Stimulated activated CD4-positive, alpha-beta T cell treated with anti-CD3 and anti-CD28 coated beads, Interleukin-4, amount 100 ng/mL, for 4 hours (primary cell): Measurements from ENCODE around the gene PRR4.

Experiments
- DNase-seq, 2 experiments: peaks; one replicate each; pipeline ENCODE4 v3.0.0-alpha.2; 2020

Gene PRR4, protein sequence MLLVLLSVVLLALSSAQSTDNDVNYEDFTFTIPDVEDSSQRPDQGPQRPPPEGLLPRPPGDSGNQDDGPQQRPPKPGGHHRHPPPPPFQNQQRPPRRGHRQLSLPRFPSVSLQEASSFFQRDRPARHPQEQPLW

DNA sequence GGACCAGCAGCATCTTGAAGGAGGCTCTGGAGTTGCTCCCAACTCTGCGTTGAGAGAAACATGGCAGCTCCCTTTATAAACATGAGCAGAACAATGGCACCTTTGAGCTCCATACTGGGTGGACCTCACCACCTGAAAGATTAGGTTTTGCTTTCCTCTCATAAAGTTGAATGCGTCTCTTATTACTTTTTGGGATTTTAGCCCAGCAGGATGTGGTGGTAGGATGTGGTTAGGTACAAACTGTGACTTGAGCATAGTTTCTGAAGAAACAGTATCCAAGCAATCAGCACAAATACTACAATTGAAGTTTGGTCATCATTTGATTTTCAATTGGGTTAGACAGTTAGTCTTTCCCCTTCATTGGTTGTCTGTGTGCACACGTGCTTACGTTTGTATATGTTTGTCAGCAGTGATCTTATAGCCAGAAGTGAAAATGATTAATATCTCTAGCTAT is at the start of gene PRR4:
Gene PRR4 (minus strand): TSS at position 51 of the 454 bp plus-strand sequence. CDS start 38 bp downstream, at position 13.
- no peak for DNase-seq

DNA sequence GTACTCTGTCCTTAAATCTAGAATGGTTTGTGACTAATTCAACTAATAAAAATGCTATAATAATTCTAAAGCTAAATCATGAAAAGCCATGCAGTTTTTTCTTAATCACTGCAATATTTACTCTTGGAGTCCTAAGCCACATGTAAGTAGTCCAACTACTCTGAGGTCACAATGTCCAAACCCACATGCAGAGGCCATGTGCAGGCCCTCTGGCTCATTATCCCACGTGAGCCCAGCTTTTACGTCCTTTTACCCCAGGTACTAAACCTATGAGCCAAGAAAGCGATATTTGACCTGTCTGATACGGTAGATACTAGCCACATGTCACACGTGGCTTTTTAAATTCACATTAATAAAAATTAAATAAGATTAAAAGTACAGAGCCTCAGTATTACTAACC is 47.6 kb upstream of the PRR4 start:
- no peak for DNase-seq

DNA sequence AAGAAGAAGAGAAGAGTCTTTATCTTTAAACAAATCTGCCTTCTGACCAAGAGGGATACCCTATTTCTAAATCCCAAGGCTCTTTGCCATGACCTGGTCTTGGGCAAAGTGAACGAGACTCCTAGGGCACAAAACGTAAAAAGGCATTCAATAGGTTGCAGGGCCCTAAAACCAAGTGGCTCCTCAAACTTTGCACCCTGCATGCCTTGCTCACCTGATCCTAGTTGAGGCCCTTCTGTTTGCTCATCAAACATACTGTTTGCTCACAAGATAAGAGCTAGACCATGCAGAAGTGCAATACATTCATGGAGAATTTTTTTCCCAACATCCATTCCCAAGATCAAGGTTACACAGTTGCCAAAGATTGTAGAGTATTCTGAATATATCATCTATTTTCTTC is 42.7 kb upstream of the PRR4 start:
- no peak for DNase-seq

DNA sequence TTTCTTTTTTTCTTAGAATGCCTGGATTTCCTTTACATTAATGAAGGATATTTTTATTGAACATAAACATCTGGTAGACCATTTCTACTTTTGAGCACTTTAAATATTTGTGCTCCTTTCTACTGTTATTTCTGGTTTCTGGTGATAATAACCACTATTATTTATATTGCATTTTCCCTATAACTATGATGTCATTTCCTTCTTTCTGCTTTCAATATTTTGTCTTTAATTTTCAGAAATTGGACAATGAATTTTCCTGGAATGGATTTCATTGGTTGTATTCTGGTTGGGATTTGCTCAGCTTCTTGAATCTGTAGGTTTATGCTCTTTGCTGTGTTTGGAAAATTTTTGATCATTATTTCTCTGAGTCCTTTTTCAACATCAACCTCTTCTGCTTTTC is 40.0 kb upstream of the PRR4 start:
- DNase-seq = no peak

DNA sequence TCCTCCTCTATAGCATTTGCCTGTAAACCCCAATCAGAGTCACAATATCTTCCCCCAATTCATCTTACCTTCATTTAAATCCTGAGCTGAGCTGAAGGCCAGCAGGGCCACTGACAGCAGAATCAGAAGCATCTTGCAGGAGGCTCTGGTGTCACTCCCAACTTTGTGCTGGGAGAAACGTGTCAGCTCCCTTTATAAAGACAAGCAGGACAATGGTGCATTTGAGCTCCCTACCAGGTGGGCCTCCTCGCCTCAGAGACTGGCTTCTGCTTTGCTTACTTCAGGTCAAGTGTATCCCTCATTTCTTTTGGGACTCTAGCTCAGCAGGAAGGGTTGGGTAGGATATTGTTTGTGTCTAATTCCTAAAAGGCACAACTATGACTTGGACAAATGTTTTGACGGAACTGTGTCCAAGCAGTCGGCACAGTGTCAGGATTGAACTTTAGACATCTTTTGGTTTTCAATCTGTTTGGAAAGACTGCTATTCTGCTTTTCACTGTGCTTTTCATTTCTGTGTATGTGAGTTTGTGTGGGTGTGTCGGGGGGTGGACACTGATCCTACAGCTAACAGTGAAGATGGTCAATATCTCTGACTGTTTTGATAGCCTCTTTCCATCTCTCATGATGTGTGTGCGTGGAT is 34.9 kb upstream of the PRR4 start, which contains the start of gene PRH1:
Gene PRH1 (minus strand): TSS at position 170 of the 640 bp plus-strand sequence. CDS start 38 bp downstream, at position 132.
- no peak for DNase-seq

DNA sequence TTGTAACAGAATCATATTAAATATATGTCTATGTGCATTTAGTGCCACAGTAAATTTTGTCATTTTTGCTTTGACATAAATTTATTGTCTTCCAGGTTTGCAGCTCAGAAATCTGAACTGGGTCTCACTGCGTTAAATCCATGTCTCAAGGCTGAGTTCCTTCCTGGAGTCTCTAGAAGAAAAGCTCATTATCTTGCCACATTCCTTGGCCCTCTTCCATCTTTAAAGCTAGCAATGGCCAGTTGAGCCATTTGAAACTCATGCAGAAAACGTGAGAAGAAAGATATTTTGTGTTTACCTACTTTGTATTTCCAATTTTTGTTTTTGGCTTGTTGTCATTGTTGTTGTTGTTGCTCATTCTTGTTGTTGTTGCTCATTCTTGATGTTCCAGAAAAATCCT is 24.1 kb upstream of the PRR4 start:
- no peak for DNase-seq

DNA sequence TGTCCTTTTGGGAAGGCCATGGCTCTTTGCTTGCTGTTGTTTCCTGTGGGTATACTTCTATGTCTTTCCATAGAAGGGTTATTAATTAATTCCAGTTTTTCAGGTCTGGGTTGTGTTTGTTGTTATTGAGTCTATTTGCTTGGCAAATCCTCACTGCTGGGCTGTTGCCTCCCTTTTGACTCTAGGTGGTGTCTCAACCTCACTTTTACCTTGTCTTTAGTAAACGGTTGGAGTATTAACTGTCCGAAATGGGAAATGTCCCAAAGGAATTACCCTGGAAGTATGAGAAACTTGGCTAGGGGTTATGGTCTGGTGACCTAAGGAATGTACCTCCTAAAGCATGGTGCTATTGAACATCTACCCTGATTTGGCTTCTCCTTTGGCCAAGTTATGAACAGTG is 18.1 kb upstream of the PRR4 start:
- no peak for DNase-seq

DNA sequence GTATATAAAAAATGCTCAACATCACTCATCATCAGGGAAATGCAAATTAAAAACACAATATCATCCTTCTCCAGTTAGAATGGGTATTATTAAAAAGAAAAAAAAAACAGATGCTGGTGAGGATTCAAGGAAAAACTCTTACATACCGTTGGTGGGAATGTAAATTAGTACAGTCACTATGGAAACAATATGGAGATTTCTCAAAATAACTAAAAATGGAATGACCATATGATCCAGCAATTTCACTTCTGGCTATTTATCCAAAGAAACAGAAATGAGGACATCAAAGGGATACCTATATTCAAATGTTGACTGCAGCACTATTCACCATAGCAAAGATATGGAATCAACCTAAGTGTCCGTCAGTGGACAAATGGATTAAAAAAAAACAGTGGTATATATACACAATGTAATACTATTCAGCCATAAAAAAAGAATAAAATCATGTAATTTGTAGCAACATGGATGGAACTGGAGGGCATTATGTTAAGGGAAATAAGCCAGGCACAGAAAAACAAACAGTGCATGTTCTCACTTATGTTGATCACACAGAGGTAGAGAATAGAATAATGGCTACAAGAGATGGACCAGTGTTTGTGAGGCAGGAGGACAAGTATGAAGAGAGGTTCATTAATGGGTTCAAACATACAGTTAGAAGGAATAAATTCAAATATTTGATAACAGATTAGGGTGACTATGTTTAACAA is 14.4 kb upstream of the PRR4 start:
- DNase-seq = no peak

DNA sequence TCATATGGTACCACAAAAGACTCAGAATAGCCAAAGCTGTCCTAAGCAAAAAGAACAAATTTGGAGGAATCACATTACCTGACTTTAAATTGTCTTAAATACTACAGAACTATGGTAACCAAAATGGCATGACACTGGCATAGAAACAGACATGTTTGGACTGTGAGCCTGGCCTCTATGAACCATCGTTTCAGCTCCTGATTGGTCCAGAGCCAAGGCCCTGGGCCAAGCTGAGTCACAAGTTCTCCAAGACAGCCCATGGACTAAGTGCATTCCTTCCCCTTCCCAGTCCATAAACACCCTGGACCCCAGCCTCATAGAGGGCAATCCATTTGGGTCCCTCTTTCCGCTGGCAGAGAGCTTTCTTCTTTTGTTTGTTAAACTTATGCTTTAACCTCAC is 12.1 kb upstream of the PRR4 start:
- no peak for DNase-seq

DNA sequence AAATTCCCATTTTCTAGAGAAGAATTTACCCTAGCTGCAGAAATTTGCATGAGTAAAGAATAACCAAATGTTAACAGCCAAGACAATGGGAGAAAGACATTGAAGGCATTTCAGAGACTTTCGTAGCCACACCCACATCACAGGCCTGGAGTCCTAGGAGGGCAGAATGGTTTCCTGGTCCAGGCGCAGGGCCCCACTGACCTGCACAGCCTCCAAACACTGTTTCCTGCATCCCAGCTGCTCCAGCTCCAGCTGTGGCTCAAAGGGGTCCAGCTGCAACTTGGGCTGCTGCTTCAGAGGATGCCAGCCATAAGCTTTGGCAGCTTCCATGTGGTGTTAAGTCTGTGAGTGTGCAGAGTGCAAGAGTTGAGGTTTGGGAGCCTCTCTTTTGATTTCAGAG is 6.5 kb upstream of the PRR4 start:
- no peak for DNase-seq

DNA sequence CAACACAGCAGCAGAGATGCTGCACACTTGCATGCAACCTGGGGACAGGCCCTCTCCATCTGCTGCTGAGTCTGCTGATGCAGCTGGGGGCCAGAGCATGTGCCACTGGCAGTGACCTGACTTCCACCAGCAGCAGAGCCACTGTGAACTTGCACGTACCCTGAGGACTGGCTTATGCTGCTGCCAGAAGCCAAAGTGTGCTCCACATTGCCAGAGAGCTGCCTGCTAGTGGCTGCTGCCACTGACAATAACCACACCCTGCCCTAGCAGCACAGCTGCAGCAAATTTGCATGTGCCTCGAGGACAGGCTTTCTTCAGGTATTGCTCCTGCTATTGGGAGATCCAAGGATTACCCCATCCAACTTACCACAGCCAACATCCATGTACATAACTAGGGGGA is 4.5 kb upstream of the PRR4 start:
- DNase-seq = no peak

DNA sequence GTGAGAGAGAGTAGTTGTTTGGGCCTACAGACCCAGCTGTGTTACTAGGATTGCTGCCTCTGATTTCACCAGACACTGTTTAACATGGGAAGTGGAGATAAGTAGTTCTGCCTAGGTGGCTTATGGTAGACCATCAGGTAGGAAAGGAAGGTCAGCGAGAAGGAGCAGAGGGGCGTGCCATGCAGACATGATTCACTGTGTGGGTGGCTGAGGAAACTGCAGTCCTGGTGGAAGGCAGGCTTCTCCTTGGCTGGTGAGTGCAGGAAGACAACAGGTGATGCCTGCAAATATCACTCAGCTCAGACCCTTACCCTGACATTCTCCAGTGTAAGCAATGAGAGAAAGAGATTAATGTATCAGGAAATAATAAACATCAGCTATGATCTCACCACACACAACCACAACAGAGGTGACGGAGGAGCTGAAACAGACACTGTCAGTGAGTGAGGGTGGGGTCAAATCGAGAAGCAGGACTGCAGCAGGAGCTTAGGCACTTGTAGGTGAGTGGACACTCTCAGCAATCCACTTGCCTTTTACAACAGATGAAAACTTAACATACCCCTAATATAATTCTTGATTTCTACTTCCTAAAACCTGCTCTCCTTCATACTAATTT is 2.1 kb upstream of the PRR4 start:
- DNase-seq = no peak

DNA sequence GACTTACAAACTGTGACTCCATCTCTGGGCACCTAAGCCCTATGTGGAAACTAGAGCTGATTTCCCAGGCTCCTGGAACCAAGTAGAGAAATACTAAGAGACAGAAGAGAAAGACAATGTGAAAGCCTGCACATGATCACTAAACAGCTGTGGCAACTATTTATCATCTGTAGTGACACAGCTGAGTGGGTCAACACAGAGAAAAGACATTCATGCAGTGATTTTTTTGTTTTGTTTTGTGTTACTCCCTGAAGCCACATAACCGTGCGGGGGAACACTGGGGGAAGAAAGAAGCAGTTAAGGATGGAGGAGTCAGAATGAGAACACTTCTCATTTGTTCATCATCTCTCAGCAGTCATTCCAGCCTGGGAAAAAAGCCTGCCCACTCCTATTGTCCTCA is 1.5 kb downstream of the PRR4 start:
- DNase-seq = no peak

DNA sequence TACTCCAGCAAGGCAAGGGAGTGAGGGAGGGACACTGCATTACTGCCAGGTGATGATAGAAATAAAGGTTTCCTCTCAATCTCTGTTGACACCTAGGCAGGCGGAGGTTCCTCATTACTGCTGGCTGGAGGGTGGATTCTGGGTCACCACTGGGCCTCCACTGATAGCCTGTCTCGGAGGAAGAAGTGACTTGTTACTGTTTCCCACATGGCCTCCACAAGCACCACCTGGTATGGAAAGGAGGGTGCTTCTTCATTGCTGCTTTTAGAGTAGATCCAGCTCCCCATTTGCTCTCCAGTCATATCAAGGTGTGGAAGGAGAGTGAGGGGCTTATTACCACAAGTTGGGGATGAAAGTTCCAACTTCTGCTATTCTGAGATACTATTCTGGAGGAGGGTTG is 6.4 kb downstream of the PRR4 start:
- no peak for DNase-seq

DNA sequence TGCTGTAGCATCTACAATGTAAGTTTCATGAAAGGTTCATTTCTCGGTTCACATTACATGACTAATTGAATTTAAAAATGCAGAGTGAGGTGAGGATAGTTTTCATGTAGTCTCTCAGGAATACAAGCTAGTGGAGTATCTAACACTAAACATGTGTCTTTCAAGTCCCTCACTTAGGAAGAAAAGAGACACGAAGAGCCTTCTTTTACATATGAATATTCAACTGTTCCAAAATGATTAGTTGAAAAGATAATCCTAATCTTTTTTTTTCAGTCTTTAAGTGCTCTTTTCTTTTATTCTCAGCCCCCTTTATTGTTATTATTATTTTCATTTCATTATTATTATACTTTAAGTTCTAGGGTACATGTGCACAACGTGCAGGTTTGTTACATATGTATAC is 10.8 kb downstream of the PRR4 start:
- DNase-seq = no peak

DNA sequence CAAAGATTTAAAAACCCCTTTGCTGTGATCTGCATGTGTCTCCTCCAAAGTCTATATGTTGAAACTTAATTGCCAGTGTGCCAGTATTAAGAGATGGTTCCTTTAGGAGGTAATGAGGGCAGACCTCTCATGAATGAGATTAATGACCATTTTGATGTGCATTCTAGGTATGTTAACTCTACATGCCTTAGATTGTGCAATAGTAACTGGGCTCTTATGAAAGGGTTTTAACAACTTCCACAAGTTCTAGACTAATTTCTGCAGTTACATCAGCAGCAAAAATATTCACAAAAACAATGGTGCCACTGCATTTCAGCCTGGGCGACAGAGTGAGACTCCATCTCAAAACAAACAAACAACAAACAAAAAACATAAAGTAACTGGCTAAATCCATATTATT is 19.3 kb downstream of the PRR4 start:
- DNase-seq = no peak

DNA sequence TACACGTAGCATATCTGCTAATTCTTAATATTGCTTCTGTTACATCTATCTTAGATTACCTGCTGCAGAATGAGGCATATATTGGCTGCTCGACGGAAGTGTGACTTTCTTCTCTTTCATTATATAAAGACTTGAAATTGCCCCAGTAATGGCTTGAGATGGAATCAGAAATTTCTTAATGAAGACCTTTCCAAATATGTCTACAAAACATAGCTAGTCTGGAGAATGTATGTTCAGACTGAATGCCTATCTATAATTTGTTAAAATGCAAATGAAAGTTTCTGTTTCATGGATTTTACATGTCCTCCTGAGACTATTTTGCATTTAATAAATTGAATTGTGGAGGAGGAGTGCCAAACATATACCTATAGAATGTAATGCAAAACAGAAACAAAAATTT is 23.0 kb downstream of the PRR4 start, which contains the start of gene TAS2R10:
Gene TAS2R10 (minus strand): TSS at position 101 of the 400 bp plus-strand sequence. CDS start 89 bp downstream, at position 12.
- DNase-seq = no peak

DNA sequence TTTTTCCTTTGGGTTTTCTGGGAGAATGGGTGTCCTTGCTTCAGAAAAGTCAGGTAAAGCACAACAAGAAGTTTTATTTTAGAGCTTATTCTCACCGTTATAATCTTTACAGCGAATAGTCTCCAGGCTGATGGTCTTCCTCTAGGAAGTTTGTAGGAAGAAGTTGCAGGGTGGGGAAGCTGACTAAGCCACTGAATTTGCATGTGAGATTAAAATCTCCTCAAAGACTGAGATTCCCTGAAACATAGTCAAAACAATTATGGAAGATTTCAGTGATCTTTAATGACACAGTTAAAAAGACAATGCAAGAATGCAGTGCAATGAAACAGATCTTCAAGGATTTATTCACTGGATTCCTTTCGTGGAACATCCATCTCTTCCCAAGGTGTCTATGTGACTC is 24.3 kb downstream of the PRR4 start:
- DNase-seq = no peak

DNA sequence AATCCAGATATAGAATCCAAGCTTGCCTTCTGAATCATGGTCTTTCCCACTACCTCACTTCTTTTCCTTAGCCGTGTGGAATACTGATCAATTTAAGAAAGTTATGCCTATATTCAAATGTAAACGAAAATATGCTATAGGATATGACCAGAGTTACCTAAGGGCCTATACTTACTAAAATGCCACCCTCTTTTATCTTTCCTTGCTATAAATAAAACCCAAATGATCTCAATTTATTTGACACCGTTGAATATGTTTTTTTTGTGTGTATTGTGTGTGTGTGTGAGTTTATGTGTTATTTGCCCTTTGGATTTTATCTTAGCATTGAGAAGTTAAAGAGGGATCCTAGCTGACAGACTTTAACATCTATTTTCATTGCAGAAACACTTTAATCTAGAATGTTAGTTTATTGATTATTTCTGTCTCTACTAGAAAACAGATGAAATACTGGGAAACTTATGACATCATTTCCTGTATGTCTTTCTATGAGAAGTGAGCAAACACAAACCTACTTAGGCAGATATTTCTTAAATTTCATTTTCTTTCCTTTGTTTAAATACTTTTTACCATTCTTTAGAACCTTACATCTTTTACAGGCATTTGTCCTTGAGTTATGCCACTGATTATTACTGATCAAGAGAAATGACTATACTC is 37.3 kb downstream of the PRR4 start:
- no peak for DNase-seq

DNA sequence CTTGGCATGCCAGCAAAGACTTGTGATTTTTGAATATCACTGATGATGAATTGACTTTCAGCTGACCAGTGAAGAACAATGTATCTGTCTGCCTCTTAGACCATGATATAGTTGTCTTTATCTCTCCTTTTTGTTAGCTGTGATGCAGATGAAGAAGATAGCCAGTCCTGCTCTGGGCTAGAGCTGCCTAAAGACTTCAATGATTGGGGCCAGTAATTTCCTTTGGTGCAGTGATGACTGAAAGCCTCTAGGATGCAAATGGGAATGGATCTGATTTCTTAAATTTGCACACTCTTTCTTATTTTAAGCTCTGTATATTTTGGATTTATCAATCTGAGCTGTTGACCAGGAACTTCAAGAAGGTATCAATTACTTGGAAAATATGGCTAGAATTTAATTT is 39.2 kb downstream of the PRR4 start, which contains the start of gene TAS2R9:
Gene TAS2R9 (minus strand): TSS at position 101 of the 400 bp plus-strand sequence. CDS start 93 bp downstream, at position 8.
- DNase-seq = no peak

DNA sequence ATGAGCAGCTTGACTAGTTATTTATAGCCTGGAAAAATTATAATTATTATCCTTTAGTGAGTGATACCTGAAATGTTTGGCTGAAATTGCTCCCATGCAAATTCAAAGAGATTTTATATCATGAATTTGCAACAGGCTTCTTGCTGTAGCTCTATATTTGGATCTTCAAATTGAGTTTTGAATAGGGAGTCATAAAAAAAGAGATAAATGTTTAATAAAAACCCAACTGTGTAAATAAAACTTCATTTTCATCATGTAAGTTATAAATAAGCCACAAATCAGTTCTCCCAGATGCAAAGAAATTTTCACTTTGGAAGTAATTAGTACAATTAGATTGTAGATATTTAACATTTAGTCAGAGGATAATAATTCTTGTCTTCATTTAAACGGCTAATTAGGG is 42.1 kb downstream of the PRR4 start, which contains the start of gene TAS2R8:
Gene TAS2R8 (minus strand): TSS at position 101 of the 400 bp plus-strand sequence. CDS start 306 bp downstream, outside the sequence.
- no peak for DNase-seq

DNA sequence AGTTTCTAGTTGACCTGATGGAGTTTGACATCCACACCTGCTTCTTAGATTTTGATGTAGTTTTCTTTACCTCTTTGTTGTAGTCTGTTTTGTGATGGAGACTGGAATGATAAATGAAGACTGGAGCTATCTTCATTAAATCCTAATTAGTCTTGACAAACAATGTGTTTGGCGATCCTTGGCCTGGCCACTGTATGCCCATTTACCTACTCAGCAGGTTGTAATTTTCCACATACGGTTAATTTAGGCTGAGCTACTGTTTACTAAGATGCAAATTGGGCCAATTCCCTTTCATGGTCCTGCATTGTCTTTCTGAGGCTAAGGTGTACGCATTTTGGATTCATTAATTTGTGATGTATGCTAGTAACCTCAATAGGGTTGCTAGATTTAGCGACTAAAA is 46.7 kb downstream of the PRR4 start, which contains the start of gene TAS2R7:
Gene TAS2R7 (minus strand): TSS at position 41 of the 400 bp plus-strand sequence. CDS start 57 bp downstream, outside the sequence.
- no peak for DNase-seq

DNA sequence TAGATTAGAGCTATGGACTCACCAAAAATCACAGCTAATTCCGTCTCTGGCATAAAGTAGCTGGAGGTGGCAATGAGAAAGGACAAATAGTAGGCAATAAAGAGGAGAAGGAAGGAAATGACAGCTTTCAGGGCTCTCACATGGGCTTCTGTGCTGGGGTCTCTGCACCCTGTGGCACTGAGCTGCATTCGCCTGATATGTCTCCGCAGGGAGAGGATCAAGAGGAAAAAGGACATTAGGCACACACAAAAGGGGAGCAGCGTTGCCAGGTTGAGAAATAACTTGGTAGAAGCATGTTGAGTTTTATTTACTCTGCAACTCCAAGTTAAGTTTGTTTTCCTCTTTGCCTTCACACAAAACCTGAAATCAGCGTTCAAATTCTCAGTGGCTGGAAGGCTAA is 47.5 kb downstream of the PRR4 start:
- DNase-seq = no peak
